Skeletal muscle tissue (tissue), 4 donors: Measurements from ENCODE around the gene NOD2. TPM values are rescaled to one million over a fixed set of nuclear protein-coding genes. Genes with fewer than 3 reads are reported as not detected.
A peak's percentile ranks its signal among the peaks of the same experiment; 100 is the strongest.

ENCODE experiments used
- H3K27ac ChIP-seq: one replicate; pipeline ENCODE4 v1.7.0; 2013; ENCODE audit warnings: mild to moderate bottlenecking, low read depth, low read length, inconsistent platforms
- H3K27me3 ChIP-seq, 3 donors: one replicate each; pipeline ENCODE4 v1.7.0; 2013; ENCODE audit warnings: low read length in 3 of 3; ENCODE audit not compliant: control insufficient read depth in 3 of 3, insufficient read depth in 3 of 3
- H3K36me3 ChIP-seq, 3 donors: one replicate each; pipeline ENCODE4 v1.7.0; 2013; ENCODE audit warnings: low read length in 3 of 3; ENCODE audit not compliant: control insufficient read depth in 3 of 3, insufficient read depth in 3 of 3
- H3K4me1 ChIP-seq, 3 donors: one replicate each; pipeline ENCODE4 v1.7.0; 2013; ENCODE audit warnings: low read length in 3 of 3, mild to moderate bottlenecking in 3 of 3; ENCODE audit not compliant: control insufficient read depth in 3 of 3, insufficient read depth in 3 of 3
- H3K4me3 ChIP-seq, 3 donors: one replicate each; pipeline ENCODE4 v1.7.0; 2013; ENCODE audit warnings: low read length in 3 of 3
- H3K9ac ChIP-seq, 3 donors: one replicate each; pipeline ENCODE4 v1.7.0; 2013; ENCODE audit warnings: low read length in 3 of 3, mild to moderate bottlenecking in 3 of 3, moderate library complexity in 2 of 3, low read depth in 1 of 3
- H3K9me3 ChIP-seq, 3 donors: one replicate each; pipeline ENCODE4 v1.7.0; 2013; ENCODE audit warnings: low read length in 3 of 3; ENCODE audit not compliant: control insufficient read depth in 3 of 3
- total RNA-seq: library from RNA; depleted of rRNA; stranded (reverse); fragments of >200 nt; gene quantifications from one replicate; pipeline ENCODE4 v1.2.3, GENCODE V29; 2014
- donor health status: Osteomylitis.

NOD2 gene
- total RNA-seq, 1 donor from 2014 or later: 0.52 TPM

DNA sequence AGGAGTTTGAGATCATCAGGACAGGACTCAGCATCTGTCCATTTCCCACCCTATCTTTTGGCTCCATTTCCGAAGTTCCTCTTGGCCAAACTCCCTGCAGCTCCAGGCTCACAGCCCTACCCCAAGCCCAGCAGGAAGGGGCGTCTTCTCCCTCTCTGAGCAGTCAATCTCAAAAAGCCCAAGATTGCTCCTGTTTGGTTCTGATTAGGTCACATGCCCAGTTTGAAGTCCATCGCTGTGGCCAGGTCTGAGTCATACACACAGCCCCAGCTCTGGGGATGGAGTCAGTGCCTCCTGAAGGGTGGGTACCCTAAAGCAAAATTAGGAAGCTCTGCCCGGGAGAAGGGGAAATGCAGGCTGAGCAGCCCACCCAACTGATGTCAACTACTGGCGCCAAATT, 36.2 kb upstream of the NOD2 start:
- Histone ChIP-seq H3K4me3 (no peak overlapping the region), H3K36me3 (no peaks in the 10 kb centered on the region), H3K4me1 (peaks cover 0 to under 1% (median 0%) of the 10 kb centered on the region in 3 donors), H3K9ac (no peak overlapping the region), H3K27ac (no peak overlapping the region), H3K9me3 (no peaks in the 10 kb centered on the region), H3K27me3 (peaks cover 0 to 5% (median 0%) of the 10 kb centered on the region in 3 donors)

DNA sequence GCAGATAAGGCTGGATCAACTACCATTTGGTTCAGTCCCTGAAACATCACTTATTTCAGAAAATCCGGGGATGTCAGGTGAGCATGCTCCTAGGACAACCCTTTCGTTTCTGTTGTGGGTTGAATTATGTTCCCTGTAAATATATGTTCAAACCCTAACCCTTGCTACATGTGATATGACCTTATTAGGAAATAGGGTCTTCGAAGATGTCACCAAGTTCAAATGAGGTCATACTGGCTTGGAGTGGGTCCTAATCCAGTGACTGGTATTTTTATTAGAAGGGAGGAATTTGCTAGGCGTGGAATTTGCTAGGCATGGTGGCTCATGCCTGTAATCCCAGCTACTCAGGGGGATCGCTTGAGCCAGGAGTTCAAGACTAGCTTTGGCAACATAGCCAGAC, 33.6 kb upstream of the NOD2 start:
- Histone ChIP-seq H3K9ac (no peak overlapping the region), H3K36me3 (no peaks in the 10 kb centered on the region), H3K27me3 (peaks cover 0 to under 1% (median 0%) of the 10 kb centered on the region in 3 donors), H3K27ac (no peak overlapping the region), H3K9me3 (no peaks in the 10 kb centered on the region), H3K4me1 (peaks cover 0 to 7% (median 3%) of the 10 kb centered on the region in 3 donors), H3K4me3 (no peak overlapping the region)

DNA sequence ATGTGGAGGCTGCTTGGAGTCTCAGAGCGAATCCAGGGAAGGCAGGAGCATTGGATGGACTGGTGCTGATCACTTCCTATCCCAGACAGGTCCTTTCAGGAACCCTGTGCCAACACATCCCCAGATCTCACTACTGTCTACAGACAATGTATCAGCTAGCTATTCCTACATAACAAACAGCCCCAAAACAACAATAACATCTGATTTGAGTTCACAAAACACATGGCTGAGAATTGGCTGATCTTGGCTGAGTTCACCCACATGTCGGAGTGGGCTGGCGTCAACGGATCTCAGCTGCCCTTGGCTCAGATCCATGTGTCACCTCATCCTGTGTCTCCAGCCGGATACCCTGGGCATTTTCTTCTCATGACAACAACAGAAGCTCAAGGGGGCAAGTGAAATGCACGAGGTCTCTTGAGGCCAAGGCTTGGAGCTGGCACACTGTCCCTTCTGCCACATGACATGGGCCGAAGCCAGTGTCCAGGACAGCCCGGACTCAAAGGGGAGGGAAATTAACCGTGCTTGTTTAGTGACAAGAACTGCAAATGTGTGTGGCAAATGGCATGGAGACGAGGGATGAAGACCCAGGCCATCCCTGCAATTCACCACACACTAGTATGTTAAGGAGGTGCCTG, 31.0 kb upstream of the NOD2 start:
- Histone ChIP-seq H3K36me3 (no peaks in the 10 kb centered on the region), H3K9me3 (no peaks in the 10 kb centered on the region), H3K27ac (no peak overlapping the region), H3K4me1 (peaks cover 0 to 17% (median 13%) of the 10 kb centered on the region in 3 donors), H3K9ac (peak overlapping the region in 1 of 3 donors; percentile 40), H3K27me3 (no peaks in the 10 kb centered on the region), H3K4me3 (no peak overlapping the region)

DNA sequence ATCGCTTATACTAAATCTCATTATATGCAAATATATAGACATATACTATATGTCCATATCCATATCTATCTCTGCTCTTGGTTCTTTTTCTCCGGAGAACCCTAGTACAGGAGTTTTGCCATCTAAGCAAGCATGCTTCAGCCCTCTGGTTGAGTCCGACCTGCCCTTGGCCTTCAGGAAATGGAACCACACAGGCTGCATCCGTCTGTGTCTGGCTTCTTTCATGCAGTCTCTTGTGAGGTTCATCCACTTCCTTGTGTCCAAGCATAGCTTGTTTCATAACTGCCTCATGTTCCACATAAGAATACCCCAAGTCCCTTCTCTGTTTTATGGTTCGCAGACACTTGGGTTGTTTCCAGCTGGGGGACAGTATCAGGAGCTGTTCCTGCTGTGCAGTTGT, 29.1 kb upstream of the NOD2 start:
- H3K4me3 ChIP-seq: no peak overlapping the region
- H3K27ac ChIP-seq: no peak overlapping the region
- H3K4me1 ChIP-seq: peaks cover 14 to 36% (median 31%) of the 10 kb centered on the region in 3 donors
- no peaks in the 10 kb centered on the region for H3K9me3 ChIP-seq
- no peaks in the 10 kb centered on the region for H3K27me3 ChIP-seq
- H3K9ac ChIP-seq: no peak overlapping the region
- H3K36me3 ChIP-seq: peaks cover 0 to 2% (median 0%) of the 10 kb centered on the region in 3 donors

DNA sequence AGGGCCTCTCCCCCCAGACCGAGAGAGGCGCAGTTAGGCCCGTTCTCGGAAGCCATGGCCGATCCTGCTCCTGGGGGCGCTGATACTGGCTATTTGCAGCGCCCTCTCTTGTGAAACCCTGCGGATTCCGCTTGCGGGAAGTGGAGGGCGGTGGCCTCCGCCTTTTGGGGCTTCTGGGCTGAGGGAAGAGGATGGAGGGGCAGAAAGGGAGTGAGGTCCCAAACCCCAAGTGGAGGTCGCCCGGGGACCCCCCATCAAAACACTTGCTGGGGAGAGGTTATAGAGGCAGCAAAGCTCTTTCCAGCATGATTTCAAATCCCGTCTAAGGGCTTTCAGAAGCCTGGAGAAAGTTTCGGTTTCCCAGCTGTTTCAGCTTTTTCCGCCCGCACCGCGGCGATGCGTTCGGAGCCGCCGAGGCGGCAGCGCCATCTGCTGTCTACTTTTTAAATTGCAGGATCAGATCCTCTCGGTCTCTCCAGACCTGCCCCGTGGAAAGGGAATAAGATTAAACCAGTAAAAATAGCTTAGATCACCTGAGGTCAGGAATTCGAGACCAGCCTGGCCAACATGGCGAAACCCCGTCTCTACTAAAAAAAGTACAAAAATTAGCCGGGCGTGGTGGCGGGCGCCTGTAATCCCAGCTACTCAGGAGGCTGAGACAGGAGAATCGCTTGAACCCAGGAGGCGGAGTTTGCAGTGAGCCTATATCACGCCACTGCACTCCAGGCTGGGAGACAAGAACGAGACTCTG, 28.1 kb upstream of the NOD2 start:
- Histone ChIP-seq H3K36me3 (peaks cover 0 to 2% (median 0%) of the 10 kb centered on the region in 3 donors), H3K4me1 (peaks cover 15 to 42% (median 37%) of the 10 kb centered on the region in 3 donors), H3K27ac (peak overlapping the region; percentile 63), H3K27me3 (no peaks in the 10 kb centered on the region), H3K9ac (peak overlapping the region; percentile 59 to 81 (median 72)), H3K4me3 (peak overlapping the region; percentile 72 to 77 (median 74)), H3K9me3 (no peaks in the 10 kb centered on the region)

DNA sequence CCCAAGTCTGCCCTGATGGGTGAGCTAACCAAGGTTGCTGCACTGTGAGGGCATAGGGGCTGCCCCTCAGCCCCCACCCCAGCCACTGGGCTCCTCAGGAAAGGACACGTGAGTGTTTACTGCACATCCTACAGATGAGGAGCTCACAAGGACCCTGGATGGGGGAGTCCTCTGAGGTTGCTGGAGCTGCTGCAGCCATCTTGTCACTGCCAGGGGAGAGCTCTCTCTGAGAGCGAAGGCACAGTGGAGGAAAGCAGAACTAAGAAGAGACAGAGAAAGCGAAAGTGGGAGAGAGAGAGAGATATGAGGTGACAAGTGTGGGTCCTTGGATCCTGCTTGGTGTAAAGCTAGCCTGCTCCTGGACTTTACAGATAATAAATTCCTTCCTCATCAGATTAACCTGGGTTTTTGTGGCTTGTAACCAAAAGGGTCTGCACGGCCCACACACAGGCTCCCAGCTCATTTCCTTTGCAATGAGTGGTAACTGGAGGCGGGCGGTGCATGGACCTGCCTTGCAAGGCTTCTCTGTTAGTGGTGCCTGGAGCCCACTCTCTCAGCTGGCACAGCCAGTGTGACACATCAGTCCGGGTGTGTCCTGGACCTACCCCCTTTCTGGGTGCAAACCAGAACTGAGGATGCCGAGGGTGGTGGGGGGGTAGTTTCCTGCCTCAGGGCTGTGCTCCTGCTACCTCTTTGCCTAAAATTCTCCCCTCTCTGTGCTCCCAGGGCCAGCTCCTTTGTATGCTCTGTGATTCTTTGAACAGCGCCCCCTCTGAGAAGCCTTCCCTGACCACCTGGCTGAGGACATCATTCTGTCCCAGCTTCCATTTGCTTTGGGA, 26.5 kb upstream of the NOD2 start:
- Histone ChIP-seq H3K4me1 (peaks cover 15 to 42% (median 37%) of the 10 kb centered on the region in 3 donors), H3K36me3 (peaks cover 0 to 2% (median 0%) of the 10 kb centered on the region in 3 donors), H3K27ac (peak overlapping the region; percentile 86), H3K4me3 (peak overlapping the region in 1 of 3 donors; percentile 21), H3K9me3 (peaks cover under 1 to 3% (median 3%) of the 10 kb centered on the region in 3 donors), H3K27me3 (no peaks in the 10 kb centered on the region), H3K9ac (no peak overlapping the region)

DNA sequence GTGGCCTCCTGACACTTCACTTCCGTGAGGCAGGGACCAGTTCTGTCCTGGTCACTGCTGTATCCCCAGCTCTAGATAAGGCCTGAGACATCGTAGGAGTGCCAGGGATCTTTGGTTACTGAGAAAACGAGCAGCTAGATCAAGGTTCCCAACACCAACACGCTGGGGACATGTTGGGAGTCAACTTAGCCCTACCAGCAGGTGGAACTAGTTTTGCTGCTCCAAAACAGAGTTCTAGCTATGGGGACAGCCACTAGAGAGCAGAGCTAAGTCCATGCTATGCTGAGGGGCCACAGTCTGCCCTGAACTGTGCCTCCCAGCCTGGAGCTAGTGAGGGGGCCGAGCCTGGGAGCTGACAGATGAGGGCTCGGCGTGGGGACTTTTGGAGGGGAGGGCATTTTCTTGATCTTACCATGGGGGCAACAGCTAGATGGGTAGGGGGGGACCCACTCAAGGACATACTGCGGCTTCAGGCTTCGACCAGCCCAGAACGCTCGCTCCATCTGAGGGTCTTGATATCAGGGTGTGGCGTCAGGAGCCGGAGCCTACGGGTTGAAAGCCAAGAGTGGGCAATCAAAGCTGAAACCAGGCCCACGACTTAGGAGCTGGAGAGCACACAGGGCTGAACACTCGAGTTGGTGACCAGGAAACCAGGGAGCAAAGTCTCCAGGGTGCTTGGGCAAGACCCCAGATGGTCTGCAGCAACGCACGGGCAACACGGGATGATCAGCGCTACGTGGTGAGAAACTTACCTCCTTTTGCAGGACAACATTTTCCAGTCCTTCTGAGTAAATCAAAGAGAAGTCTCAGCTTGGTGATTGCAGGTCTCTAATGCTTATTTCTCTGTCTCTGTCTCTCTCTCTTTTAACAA, 25.7 kb upstream of the NOD2 start:
- H3K27me3 ChIP-seq: no peaks in the 10 kb centered on the region
- peak overlapping the region; percentile 86 for H3K27ac ChIP-seq
- H3K36me3 ChIP-seq: peaks cover 0 to 2% (median 0%) of the 10 kb centered on the region in 3 donors
- H3K4me1 ChIP-seq: peaks cover 15 to 37% (median 35%) of the 10 kb centered on the region in 3 donors
- peak overlapping the region; percentile 1 to 56 (median 21) for H3K4me3 ChIP-seq
- peaks cover 3 to 5% (median 4%) of the 10 kb centered on the region in 3 donors for H3K9me3 ChIP-seq
- H3K9ac ChIP-seq: peak overlapping the region; percentile 17 to 75 (median 63)

DNA sequence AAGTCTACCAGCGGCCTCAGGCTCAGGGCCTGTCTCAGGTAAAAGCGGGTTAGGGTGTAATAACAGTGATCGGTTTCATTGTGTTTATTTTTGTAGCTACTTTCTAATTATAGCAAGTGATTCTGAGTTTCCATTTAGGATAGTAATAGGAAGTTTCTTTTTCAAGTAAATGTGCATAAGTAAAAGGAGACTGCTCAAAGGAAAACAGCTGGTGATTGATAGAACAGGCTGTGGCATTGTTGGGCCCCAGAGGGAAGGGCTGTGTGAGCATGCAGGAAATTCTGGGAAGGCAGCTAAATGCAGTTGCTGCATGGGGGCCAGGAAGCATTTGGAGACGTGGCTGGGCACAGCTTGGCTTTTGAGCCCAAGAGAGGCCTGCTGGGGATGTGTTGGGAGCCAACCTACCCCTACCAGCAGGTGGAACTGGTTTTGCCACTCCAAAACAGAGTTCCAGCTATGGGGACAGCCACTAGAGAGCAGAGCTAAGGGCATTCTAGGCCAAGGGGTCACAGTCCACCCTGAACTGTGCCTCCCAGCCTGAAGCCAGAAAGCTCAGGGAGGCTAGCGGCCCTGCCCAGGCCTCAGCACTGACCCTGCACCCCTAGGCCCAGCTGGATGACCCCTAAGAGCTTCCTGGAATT, 24.9 kb upstream of the NOD2 start:
- Histone ChIP-seq H3K36me3 (peaks cover 0 to 2% (median 0%) of the 10 kb centered on the region in 3 donors), H3K4me1 (peaks cover 15 to 36% (median 34%) of the 10 kb centered on the region in 3 donors), H3K4me3 (peak overlapping the region; percentile 1 to 49 (median 33)), H3K27ac (peak overlapping the region; percentile 86), H3K9me3 (peaks cover 3 to 5% (median 4%) of the 10 kb centered on the region in 3 donors), H3K9ac (peak overlapping the region; percentile 50 to 75 (median 63)), H3K27me3 (peaks cover 0 to 2% (median 1%) of the 10 kb centered on the region in 3 donors)
